HPDE6-E6E7 (cell line): Measurements from ENCODE around the gene RAI2.

Experiments used
- DNase-seq: peaks from one replicate; pipeline ENCODE4 v3.0.0; 2011; ENCODE audit warnings: missing footprints; ENCODE audit errors: extremely low spot score

Gene RAI2

DNA sequence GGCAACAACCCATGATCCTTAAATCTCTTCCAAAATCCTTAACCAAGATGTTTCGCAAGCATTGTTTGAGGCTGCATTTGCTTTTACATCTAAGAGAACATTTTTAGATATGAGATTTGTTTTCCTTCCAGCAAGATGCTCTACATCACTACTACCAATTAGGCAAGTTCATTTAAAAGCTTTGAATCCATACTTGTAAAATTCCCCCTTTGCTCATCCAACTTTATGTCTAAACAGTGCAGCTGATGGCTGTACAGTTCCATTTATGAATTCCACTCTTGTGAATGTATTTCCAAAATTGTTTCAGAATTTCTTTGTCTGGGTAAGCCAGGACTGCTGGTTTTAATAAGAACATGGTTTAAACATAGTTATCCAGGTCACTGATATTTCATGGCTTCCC, 31.5 kb downstream of the RAI2 start:
- no peak for DNase-seq

DNA sequence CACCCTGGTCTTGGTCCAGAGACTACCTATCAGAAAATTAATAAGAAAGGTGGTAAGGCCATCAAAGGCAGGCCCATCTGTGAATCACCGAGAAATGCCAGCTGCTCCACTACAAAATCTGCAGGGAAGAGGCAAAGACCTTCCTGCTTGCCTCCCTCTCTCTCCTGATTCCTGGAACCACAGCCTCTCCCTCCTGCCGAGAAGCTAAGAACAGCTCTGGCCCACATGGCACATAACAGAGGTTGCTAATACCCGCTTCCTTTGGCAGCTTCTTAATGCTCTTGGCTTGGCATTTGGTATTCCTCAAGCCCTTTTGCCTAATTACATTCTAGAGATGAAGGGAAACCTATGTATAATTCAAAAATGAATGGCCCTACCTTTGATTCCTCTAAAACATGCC, 32.9 kb downstream of the RAI2 start:
- DNase-seq, result no peak

DNA sequence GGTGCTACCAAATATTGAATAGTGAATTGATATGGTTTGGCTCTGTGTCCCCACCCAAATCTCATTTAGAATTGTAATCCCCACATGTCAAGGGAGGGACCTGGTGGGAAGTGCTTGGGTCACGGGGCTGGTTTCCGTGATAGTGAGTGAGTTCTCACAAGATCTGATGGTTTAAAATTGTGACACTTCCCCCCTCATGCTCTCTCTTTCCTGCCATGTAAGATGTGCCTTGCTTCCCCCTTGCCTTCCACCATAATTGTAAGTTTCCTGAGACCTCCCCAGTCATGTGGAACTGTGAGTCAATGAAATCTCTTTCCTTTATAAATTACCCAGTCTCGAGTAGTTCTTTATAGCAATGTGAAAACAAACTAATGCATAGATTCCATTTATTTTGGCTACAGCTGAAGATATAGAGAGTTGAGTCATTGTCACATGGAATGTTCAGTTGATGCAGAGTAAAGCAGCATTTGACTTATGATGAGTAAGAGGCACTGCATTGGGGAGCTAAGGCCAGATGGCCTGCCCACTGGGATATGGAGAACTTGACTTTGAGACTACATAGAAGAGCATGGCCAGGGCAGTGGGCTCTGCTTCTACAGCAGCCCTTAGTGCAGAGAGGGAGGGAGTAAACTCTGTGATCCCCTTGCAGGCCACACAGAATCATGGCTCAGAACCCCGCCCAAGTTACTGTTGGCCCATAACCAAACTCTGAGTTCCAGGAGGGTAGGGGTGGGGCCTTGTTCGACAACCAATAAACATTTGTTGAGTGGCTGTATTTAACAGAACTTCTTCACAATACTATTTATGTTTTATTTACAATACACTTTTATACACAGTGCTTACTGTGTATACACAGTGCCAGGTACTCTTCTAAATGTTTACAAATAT, 34.2 kb downstream of the RAI2 start:
- no peak for DNase-seq

DNA sequence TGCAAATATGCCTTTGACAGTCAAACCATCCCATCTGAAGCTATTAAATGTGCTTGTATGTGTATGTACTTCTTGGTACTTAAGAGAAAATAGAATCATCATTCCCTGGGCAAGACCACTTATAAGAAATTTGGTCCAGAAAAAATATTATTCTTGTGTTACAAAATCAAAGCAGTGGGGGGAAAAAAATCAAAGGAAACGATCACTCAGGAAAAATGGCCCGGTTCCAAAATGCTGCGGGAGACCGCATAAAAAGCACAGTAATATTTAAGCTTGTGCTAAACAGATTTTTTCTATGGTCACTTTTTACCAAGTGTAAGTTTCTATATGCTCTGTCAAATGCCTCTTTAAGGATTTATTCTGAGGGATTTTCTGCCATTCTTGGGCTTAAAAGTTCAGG, 36.1 kb downstream of the RAI2 start:
- DNase-seq, result no peak

DNA sequence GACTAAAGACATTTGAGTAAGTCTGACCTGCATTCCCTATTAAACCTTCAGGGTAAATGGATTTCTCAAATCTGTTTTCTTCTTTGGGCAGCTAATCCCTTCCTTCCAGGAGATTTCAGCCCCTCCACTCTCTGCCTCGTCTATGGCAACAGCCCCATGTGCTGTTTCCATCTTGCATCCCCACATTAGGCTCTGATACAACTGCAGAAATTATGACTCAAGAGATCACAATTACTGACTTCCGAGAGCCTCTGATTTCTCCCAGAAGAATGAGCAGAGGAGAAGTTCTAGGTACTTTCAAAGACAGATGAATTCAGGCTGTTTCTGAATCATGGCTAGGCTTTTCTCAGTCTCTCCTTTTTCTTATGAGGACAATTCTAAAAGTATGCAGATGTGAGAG, 38.7 kb downstream of the RAI2 start:
- no peak for DNase-seq

DNA sequence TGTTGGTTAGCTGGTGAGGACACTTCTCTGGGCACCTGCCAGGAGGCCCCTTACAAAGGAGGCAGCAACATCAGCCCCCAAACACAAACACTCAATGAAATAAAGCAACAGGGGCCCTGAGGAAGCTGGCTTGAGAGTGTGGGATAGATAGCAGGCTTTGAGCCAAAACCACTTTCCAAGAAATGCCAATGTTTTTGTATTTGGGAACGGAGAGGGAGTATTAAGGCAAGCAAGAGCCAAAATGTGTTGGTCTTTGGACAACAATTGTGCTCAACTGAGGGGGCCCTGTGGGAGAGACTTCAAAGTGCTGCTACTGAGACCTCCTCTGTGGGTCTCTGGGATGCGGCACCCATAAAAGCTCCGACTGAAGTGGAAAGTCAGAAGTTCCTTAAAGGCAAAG, 41.0 kb downstream of the RAI2 start:
- DNase-seq, result no peak

DNA sequence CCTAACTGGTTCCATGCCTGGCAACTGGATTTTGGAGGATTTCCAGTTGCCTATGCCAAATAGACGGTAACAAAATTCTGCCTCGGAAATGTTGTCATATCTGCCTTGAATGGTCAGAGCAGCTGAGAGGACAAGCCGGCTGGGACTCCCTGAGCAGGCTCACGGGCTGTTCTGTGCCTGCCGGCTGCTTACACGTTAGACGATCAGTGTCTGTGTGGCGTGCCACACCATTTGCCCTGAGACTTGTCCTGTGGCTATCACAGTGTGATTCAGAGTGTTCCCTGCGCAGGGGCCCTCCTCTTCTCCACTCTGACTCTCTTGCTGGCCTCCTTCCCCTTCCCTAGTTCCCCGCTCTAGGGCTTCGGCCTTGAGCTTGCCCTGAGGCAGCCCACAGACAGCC, 42.4 kb downstream of the RAI2 start:
- DNase-seq, result no peak

DNA sequence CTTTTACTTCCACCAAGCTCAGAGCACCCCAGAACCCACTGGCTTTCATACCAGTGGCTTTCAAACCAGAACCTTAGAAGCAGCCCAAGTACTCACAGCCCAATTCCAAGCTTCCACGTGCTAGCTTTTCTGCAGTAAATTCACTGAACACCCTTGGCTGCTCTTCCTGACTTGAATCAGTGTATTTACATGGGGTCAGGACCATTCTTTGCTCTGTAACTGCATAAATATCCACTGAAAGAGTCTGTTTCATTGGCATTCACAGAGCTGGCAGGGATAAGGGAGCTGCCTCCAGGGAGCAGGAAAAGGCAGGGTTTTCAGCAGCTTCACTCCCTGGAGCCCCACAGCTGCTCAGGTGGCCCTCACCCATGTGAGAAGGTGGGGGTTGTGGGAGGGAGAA, 43.8 kb downstream of the RAI2 start:
- DNase-seq, result no peak

DNA sequence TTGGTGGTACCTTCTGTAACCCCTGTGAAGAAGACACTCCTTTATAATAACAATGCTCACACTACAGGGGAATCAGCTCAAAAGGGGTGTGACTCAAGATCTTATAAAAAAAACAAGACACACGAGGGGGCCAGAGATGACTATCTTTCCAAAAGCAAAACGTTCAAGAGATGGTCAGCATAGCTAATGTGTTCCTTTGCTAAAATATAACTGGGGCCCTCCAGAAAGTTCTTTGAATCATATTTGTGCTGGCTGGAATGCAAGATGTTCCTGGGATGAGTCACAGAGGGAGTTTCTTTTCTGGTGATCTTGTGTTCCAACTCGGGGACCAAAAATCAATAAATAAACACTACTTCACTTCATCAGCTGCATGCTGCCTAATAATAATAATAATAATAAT, 46.5 kb downstream of the RAI2 start:
- no peak for DNase-seq

DNA sequence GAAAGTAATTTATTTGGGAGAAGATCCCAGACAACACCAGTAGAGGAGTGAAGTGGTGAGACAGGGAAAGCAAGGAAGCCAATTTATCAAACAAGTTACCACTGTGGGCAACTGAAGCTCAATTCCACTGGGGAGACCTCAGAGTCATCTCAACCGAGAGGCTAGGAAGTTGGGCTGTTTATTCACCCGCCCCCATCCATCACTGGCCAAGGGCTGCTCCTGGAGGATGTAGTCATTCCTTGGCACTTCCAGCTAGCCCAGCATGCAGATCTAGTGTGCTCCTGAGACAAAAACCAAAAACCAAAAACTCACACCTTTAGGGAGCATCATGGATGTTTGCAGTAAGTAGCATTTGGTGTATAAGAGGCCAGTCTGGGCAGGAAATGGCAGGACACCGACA, 47.0 kb downstream of the RAI2 start:
- DNase-seq, result no peak

DNA sequence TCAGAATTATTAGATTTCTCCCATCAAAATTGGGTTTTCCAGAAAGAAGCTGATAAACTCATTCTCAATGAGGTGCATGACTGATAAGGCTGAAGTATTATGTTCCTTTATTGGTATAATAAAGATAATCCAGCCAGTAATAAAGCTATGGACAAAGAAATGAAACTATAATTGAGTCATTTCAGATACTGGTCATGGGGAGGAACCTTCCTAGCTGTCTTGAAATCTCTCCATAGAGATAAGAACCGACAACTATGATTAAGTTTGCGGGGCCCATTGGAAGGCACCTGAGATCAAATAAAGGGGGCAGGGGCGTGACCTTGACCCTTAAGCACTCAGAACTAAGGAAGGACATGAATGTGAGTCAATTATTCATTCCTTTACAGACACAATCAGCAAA, 47.8 kb downstream of the RAI2 start:
- DNase-seq, result no peak

DNA sequence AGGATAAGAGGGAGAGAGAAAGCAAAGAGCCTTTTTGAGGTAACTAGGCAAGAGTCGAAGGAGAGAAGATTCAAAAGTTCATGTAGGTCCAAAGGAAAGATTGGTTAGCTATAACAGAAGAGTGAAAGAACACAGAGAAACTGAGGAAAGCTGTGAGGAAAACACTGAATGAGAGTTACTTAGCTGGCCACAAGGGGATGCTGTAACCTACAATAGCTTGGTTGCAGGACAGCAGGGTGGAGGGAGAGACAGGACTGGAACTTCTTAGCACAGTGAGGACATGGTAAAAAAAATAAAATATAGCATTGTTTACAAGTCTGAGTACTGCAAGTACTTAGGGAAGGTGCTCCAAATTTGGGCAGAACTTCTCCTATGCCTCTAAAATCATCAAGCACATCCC, 48.3 kb downstream of the RAI2 start:
- no peak for DNase-seq

DNA sequence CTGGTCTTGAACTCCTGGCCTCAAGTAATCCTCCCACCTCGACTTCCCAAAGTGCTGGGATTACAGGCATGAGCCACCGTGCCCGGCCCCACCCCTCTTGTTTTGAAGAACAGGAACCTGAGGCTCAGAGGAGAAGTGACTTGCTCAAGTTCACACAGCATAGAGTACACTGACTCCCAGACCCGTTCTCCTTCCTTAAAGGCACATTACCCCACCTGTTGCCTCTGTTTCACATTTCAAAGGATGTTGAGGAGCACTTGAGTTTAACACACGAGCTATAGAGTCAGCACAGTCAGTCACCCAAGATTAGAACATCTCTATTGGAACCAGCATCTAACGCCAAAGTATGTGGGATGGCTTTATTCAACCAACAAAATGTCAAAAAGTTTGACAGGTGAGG, 51.1 kb downstream of the RAI2 start:
- no peak for DNase-seq

DNA sequence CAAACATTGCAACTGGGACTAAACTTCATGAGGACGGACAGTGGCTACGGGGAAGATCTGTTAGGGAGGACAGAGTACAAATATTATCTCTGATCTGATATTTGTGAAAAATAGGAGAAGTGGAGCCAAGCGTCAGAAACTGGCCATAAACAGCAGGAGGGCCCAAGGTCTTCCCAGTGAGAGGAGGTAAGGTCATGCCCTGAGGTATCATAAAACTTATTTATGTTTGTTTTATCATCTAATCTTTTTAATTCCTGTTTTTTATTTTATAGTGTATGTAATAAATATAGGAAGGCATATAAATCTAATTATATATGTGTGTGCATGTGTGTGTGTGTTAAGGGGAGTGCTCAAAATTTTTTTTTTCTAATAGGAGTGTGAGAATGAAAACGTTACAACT, 51.8 kb downstream of the RAI2 start:
- DNase-seq, result no peak

DNA sequence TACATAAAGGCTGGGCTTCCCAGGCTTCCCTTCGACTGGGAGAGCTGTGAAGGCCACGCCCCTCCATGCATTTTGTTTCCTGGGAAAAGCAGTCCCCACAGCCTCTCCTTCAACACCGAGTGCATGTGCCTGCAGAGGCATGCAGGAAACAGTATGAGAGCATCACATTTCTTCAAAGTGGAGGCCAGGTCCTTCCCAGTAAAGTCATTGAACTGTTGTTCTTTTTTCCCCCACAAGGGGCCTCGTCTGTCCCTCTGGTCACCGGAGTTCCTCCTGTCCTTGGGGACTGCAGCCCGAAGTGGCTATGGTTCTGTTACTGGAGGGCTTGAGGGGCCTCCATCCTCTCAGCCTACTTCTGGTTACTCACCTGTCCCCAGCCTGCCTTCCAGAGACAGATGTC, 56.0 kb downstream of the RAI2 start:
- DNase-seq, result no peak

DNA sequence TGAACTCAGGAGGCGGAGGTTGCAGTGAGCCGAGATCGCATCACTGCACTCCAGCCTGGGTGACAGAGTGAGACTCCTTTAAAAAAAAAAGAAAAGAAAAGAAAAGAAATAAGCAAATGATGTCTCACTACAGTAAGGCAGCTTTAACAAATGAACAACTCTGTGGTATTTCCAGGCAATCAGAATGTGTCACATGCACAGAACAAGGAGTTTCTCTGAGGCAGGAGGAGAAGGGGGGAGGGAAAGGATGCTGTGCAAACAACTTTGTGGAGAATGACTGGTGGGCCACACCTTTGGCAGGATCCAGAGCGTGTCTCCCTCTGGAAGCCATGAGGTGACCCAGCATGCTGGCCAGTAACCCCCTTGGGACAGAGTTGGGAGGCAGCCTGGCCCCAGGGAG, 57.6 kb downstream of the RAI2 start:
- DNase-seq, result no peak

DNA sequence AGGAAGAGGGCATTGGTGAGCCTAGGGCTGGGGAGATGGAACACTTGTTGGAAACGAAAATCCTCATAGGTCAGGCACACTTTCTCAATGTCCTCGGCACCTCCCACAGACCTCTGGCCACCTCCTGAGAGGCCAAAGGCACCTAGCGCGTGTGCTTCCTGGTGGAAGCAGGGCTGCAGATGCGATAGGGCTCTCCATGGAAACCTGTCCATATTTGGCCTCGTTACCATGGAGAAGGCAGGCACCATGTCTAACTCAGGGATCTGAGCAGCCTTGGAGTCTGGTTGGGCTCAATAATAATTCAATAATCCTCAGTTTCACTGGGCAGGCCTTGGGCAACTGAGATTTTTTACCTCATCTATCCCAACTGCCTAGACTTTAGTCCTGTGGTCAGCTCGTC, 58.3 kb downstream of the RAI2 start:
- no peak for DNase-seq

DNA sequence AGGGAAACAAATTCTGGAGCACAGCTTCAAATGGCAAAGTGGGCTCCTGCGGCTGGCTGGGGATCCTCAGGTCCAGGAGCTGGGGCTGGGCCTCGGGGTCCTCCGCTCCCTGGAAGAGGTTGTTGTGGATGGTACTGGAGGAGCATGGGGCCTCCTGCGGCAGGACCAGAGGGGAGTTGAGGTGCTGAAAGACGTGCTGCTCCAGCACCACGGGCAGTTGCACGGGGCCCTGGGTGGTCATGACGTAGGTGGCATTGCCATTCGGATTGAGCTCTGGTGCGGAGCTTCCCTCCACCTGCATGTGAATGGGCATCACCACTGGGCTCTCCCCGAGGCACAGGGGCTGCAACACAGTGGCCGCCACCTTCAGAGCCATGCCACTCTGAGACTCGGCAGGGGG, 59.7 kb downstream of the RAI2 start:
- no peak for DNase-seq

DNA sequence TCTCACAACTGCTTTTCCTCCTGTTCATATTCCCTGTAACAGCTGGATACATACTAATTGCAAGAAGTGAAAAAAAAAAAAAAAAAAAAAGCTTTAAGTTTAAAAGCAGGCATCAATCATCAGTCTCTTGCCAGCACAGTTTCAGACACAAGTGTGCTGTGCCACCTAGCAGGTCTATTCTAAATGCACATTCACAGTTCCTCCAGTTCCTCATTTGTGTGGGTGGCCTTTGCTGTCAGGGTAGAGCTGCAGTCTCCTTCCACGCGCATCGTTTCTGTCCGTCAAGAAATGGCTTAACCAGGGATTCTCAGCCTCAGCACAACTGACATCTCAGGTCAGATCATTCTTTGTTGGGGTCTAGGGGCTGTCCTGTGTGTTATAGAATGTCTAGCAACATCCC, 62.2 kb downstream of the RAI2 start:
- DNase-seq, result no peak

DNA sequence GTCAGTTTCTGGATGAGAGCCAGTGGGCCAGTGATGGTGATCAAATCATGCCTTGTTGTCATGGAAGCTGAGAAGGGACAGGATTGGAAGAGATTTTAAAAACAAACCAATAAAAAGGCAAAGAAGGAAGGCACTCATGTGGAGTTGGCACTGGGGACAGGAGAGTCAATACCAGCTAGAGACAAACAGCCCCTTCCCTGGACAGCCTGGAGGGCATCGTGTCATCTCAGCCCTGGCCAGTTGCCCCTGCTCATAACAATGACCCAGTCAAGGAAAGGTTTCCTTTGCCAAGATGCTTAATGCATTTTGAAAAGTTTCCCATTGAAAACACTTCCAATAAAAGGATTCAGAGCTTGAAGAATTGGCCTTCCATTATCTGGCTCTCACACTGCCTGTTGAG, 68.3 kb downstream of the RAI2 start:
- no peak for DNase-seq

DNA sequence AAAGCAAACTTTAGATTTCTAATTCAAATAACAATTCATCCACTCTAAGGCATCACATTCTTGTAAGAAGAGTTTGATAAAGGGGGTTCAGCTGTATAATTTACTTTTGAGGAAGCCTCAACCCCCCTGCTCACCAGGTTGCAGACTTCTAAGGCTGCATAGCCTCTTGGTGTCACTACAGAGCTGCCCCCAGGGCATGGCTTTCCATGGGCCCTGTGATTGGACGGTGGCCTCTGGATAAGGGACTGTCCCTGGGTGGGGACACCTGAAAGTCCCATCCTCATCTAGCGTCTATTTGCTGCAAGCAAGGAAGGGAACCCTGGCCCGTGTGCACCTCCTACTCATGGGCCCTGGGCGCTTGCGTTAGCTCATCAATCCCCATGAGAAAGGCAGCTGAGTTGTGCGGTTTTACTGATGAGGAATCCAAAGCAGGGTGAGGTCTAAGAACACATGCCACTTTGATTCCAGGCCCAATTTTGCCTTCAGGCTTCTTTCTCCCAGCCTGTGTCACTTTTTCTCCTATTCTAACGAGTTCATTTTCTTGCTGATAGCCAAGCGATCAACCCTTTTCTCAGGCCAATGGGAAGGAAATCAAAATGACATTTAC, 72.0 kb downstream of the RAI2 start:
- DNase-seq, result no peak

DNA sequence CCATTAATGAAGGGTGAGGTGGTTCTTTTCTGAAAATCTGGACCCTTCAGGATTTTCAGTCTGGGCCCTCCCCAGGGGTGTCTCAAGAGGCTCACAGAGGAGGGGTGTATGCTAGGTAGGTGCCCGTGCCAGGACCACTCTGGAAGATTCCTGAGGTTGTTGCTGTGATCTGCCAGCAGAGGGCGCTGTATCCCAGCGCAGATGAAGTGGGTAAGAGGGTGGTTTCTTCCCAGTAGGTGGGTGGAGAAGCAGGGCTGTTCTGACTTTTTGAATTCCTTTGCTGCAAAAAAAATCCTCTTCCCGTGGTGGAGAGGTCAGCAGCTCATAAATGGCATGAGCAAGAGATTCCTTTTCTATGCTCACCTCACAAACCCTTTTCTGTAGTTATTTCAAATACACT, 72.7 kb downstream of the RAI2 start:
- DNase-seq, result peak; percentile 14

DNA sequence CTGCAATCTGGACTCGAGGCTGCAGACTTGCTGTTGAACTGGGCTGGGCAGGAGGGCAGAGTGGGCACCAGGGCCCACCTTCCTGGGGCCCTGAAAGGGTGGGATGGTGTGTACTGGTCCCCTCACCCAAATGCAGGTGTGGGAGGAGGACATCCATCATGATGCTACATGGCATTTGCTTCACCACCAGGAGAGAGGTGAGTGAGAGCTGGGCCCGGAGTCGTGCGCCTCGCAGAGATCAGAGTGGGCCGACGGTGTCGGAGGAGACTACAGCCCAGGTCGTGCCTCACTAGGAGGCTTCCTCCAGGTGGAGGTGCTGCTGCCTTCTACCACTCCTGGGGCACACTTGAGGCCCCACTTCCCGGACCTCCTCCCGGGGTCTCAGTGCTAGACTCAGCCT, 73.5 kb downstream of the RAI2 start:
- DNase-seq, result no peak
